SU-DHL-6 (cell line): Measurements from ENCODE around the gene UTY.

Experiments
- CTCF ChIP-seq: fragments of 200-600 bp; sonication (generic); IDR thresholded peaks from one replicate; pipeline ENCODE4 v1.5.1; 2017; ENCODE audit warnings: antibody characterized with exemption, mild to moderate bottlenecking, low read length, moderate library complexity; ENCODE audit not compliant: insufficient read depth, poor library complexity, severe bottlenecking
- EZH2phosphoT487 ChIP-seq: fragments of 200-600 bp; sonication (generic), shearing (Covaris generic); conservative IDR thresholded peaks from 2 replicates; pipeline ENCODE4 v1.6.1; 2018; ENCODE audit warnings: mild to moderate bottlenecking, antibody characterized with exemption, low read length, moderate library complexity, mixed read lengths

DNA sequence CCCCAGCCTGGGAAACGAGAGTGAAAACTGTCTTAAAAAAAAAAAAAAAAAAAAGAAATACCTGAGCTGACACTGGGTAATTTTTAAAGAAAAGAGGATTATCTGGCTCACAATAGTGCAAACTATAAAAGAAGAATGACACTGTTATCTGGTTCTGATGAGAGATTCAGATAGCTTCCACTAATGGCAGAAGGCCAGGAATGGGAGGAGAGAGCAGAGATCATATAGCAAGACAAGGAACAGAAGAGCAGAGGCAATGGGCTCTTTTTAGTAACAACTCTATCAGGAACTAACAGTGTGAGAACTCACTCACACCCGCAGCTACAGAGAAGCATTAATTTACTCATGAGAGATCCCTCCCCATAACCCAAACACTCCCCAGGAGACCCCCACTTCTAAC is 184.8 kb downstream of the UTY start:
- TF ChIP-seq CTCF = no peak
- TF ChIP-seq EZH2phosphoT487 = no peak
